GM21723 (cell line): ENCODE results near the gene GXYLT2.

ENCODE experiments used
- ATAC-seq: cut with Tn5 transposase; IDR thresholded peaks from one replicate; pipeline ENCODE4 v1.9.1; 2021; ENCODE audit warnings: mild to moderate bottlenecking, moderate library complexity; ENCODE audit not compliant: unreplicated experiment

The GXYLT2 gene

DNA sequence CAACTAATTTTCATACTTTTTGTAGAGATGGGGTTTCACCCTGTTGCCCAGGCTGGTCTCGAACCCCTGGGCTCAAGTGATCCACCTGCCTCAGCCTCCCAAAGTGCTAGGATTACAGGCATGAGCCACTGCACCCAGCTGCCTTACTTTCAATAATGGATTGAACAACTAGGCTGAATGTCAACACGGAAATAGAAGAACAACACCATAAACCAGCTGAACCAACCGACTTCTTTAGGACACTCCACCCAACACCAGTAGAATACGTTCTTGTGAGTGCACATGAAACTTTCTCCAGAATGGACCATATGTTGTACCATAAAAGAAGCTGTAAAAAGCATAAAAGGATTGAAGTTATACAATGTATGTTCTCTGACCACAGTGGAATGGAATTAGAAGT, 42.9 kb downstream of the GXYLT2 start:
- ATAC-seq, result no peak

DNA sequence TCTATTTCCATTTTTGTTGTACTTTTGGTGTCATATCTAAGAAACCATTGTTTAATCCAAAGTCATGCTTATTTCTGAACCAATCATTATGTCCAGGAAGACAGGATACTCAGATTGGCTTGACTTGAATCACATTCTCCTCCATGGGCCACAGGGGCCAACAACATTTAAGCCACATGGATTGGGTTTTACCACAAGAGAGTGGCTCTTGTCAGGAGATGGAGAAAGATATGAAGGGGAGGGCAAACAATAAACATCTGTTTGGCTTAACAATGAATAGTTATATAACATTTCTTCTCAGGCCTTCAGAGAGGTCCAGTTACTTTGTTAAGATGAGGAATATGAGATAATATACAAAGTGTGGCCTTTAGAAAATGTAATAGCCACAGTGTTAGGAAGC, 44.6 kb downstream of the GXYLT2 start:
- ATAC-seq, result no peak

GRCh38 chr3:72938471-72939265, 50.8 kb downstream of the GXYLT2 start:
- ATAC-seq, result peak; percentile 82

GRCh38 chr3:72941245-72941644, 53.4 kb downstream of the GXYLT2 start:
- no peak for ATAC-seq

DNA sequence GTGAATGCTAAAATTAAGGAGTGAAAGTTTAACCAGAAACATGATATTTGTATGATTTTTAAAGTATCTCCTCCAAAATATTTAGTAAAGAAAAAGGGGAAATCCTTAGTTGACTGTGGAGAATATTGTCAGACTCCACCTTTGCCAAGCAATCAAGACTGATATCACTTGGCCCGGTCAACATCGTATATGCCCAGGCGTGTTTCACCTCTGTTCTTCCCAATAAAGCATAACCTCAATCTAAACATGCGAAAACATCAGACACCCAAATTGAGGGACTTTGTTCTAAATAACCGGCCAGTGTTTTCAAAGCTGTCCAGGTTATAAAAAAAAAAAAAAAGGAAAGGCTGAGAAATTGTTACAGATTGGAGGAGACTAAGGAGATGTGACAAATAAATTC, 54.6 kb downstream of the GXYLT2 start:
- no peak for ATAC-seq

DNA sequence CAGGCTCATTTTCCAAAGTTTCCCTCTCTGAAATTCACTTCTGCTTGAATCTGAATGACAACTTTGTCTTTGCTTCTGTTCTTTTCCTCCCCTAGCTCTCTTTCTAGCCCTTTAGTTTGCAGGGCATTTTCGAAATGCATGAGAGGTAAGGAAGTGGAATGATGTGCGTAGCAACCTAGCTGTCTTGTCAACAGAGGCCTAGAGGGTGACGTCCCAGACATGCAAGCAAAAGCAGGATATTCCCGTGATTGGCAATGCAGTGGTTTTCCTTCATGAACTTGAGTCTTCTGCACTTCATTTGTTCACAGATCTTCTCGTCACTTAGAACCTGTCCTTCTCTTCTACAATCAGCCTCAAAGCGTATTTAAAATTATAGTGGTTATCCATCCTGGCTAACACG, 56.9 kb downstream of the GXYLT2 start:
- no peak for ATAC-seq

- ATAC-seq, result no peak
These were observed 60.1 kb downstream of the GXYLT2 start for GRCh38 chr3:72947715-72948490.

GRCh38 chr3:72949016-72949415, 61.2 kb downstream of the GXYLT2 start:
- no peak for ATAC-seq

DNA sequence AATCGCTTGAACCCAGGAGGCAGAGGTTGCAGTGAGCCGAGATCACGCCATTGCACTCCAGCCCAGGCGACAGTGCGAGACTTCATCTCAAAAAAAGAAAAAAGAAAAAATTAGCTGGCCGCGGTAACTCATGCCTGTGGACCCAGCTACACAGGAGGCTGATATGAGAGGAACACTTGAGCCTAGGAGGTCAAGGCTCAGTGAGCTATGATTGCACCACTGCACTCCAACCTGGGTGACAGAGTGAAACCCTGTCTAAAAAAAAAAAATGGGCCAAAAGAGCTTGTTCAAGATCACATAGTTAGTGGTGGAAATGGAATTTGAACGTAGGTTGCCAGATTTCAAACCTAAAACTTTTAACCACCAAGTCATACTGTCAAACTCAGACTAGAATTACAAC, 62.5 kb downstream of the GXYLT2 start:
- ATAC-seq, result no peak

- no peak for ATAC-seq
These were observed 63.0 kb downstream of the GXYLT2 start for GRCh38 chr3:72950801-72951200.

DNA sequence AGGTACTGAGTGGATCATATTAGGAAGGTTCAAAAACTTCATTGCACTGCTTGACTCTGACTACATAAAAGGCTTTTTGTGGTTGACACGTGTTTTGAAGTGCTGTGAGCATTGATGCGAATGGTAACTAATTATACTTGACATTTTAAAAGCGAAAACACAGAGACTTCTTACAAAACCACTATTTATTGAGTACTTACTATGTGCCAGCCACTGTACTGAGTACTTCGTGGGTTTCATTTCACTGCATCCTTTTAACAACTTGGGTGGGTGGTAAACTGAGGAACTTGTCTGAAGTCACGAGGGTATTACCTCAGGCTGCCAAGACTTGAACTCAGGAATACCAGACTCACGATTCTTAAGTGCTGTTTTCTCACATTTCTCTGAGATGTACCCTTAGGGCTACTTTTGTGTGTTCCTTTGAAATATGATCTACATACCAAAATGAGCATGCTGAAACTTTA, 63.4 kb downstream of the GXYLT2 start:
- peak; percentile 54 for ATAC-seq

- no peak for ATAC-seq
These were observed 65.6 kb downstream of the GXYLT2 start for GRCh38 chr3:72953325-72953956.

- no peak for ATAC-seq
These were observed 69.5 kb downstream of the GXYLT2 start for GRCh38 chr3:72957297-72957696.

- ATAC-seq, result no peak
These were observed 71.5 kb downstream of the GXYLT2 start for GRCh38 chr3:72959336-72959735.

- no peak for ATAC-seq
These were observed 73.1 kb downstream of the GXYLT2 start for GRCh38 chr3:72960812-72961518.

GRCh38 chr3:72961752-72962151, 73.9 kb downstream of the GXYLT2 start:
- ATAC-seq, result no peak

DNA sequence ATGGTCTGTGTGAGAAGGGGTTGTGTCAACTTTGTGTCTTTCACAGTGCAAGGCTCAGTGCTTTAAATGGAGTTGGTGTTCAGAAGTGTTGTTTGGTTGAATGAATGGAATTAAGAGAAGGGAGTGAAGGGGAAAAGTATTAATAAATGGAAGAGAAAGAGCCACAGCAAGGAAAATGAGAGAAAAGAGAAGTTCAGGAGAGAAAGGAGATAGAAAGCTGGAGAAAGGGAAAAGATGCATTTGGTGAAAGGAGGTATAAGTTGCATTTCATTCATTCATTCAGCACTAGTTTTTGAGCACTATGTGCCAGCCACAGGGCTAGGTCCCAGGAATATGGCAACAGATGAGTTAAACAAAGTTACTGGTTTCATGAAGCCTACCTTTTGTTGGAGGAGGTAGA, 74.5 kb downstream of the GXYLT2 start:
- ATAC-seq, result no peak

DNA sequence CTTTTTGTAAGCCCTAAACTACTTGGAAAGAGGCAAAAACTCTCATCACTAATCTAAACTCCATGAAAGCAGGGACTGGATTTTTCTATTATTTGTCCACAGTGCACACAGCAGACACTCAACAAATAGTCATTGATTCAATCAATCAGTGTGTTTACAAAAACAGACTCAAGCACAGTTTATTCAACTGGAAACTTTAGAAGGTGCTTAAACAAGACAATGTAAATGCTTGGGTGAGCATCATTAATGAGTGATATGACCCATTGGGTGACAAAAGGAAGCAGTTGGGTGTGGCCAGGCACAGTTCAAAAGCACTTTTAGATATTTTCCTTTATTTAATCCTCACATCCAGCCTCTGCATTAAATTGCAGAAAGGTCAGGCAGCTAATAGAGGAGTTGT, 76.8 kb downstream of the GXYLT2 start:
- ATAC-seq, result no peak

- no peak for ATAC-seq
These were observed 80.4 kb downstream of the GXYLT2 start for GRCh38 chr3:72968266-72968664.

- ATAC-seq, result no peak
These were observed 81.9 kb downstream of the GXYLT2 start for GRCh38 chr3:72969766-72970165.

- no peak for ATAC-seq
These were observed 83.1 kb downstream of the GXYLT2 start for GRCh38 chr3:72970942-72971341.
